K562 (cell line): ENCODE measurements around the gene NUB1. TPM values are rescaled to one million over a fixed set of nuclear protein-coding genes. Genes with fewer than 3 reads are reported as not detected.

Experiments used
- AFF4 ChIP-seq: sonication (generic); formaldehyde crosslinking; IDR thresholded peaks from 2 replicates; pipeline ENCODE4 v1.8.0; 2023; ENCODE audit warnings: mild to moderate bottlenecking, missing genetic modification reagents
- ARHGAP35 ChIP-seq: fragments of 450-650 bp; IDR thresholded peaks from 2 replicates; pipeline ENCODE4 v1.6.1; 2018; ENCODE audit not compliant: partially characterized antibody
- CEBPB ChIP-seq: fragments of 450-650 bp; IDR thresholded peaks from 2 replicates; pipeline ENCODE4 v1.6.1; 2016; ENCODE audit warnings: missing genetic modification characterization, missing compliant biosample characterization
- CHD2 ChIP-seq: IDR thresholded peaks from 2 replicates; pipeline ENCODE4 v1.6.1; 2011; ENCODE audit warnings: low read depth, low read length
- CREB1 ChIP-seq, 2 experiments: sonication (generic) in 1 of 2; formaldehyde crosslinking in 1 of 2; IDR thresholded peaks; 2 replicates each; pipeline versions ENCODE4 v1.6.1 to v1.8.0; 2012 to 2022; ENCODE audit warnings: inconsistent platforms in 1 of 2, mild to moderate bottlenecking in 1 of 2, missing genetic modification reagents in 1 of 2, moderate library complexity in 1 of 2
- CSDE1 ChIP-seq, 2 experiments: fragments of 450-650 bp; IDR thresholded peaks; 2 replicates each; pipeline ENCODE4 v1.6.1; 2016; ENCODE audit warnings: mild to moderate bottlenecking in 1 of 2
- EGR1 ChIP-seq: fragments of 450-650 bp; conservative IDR thresholded peaks from 2 replicates; pipeline ENCODE4 v1.6.1; 2017; ENCODE audit warnings: mild to moderate bottlenecking
- FOSL1 ChIP-seq: fragments of 200-800 bp; sonication (Bioruptor generic); conservative IDR thresholded peaks from 2 replicates; pipeline ENCODE4 v1.6.1; 2016; ENCODE audit warnings: missing genetic modification characterization, missing compliant biosample characterization
- HCFC1 ChIP-seq: IDR thresholded peaks from 2 replicates; pipeline ENCODE4 v1.6.1; 2012; ENCODE audit warnings: low read depth, low read length, improper control_type of control experiment
- HNRNPLL ChIP-seq: fragments of 200-400 bp; formaldehyde crosslinking; IDR thresholded peaks from 2 replicates; pipeline ENCODE4 v1.6.1; 2017; ENCODE audit warnings: low read length, low read depth, mild to moderate bottlenecking; ENCODE audit not compliant: poor library complexity, severe bottlenecking
- IRF1 ChIP-seq: sonication (generic); formaldehyde crosslinking; IDR thresholded peaks from 2 replicates; pipeline ENCODE4 v1.8.0; 2022; ENCODE audit warnings: missing genetic modification reagents, mild to moderate bottlenecking, borderline replicate concordance
- MEIS2 ChIP-seq: fragments of 450-650 bp; IDR thresholded peaks from 2 replicates; pipeline ENCODE4 v1.6.1; 2014; ENCODE audit warnings: mild to moderate bottlenecking; ENCODE audit not compliant: partially characterized antibody
- NCOR1 ChIP-seq: fragments of 450-650 bp; IDR thresholded peaks from 2 replicates; pipeline ENCODE4 v1.6.1; 2016; ENCODE audit warnings: mild to moderate bottlenecking, moderate library complexity
- SMAD4 ChIP-seq: fragments of 250-450 bp; sonication (Bioruptor Pico); conservative IDR thresholded peaks from 2 replicates; pipeline ENCODE4 v1.8.0; 2021; ENCODE audit warnings: inconsistent platforms, mild to moderate bottlenecking, moderate library complexity
- TARDBP ChIP-seq: fragments of 450-650 bp; IDR thresholded peaks from 2 replicates; pipeline ENCODE4 v1.6.1; 2016
- THRA ChIP-seq: fragments of 450-650 bp; IDR thresholded peaks from 2 replicates; pipeline ENCODE4 v1.6.1; 2017; ENCODE audit warnings: mild to moderate bottlenecking, moderate library complexity
- ZBTB2 ChIP-seq: fragments of 450-650 bp; IDR thresholded peaks from 2 replicates; pipeline ENCODE4 v1.6.1; 2016; ENCODE audit warnings: antibody characterized with exemption
- ZNF398 ChIP-seq: fragments of 250-450 bp; sonication (Bioruptor Pico); IDR thresholded peaks from 2 replicates; pipeline ENCODE4 v1.8.0; 2021; ENCODE audit warnings: moderate library complexity, mild to moderate bottlenecking, inconsistent platforms
- ZNF780A ChIP-seq: fragments of 250-450 bp; sonication (Bioruptor Pico); IDR thresholded peaks from 2 replicates; pipeline ENCODE4 v1.5.0; 2021; ENCODE audit warnings: mild to moderate bottlenecking
- polyA plus RNA-seq, 8 experiments: library from polyadenylated mRNA; depleted of rRNA in 4 of 8; stranded (reverse) in 5 of 8; unstranded in 3 of 8; fragments of >200 nt; fragmentation: Nextera tagmentation in 2 of 8; fragmentation: Illumina TruSeq in 1 of 8; extraction: Ambion mirVana in 2 of 8; extraction: Trizol in 1 of 8; gene quantifications; 2 replicates each; pipeline versions ENCODE4 v1.2.1 to v1.2.3, GENCODE V29; 2011 to 2014; ENCODE audit warnings: inconsistent platforms in 1 of 8, missing spikeins in 1 of 8
- total RNA-seq, 7 experiments: library from RNA; depleted of rRNA in 6 of 7; stranded (reverse); fragments of >200 nt in 6 of 7; fragmentation: Illumina TruSeq in 2 of 7; extraction: Trizol in 2 of 7; gene quantifications; 2 replicates each; pipeline versions ENCODE4 v1.2.1 to v1.2.3, GENCODE V29; 2011 to 2021; ENCODE audit warnings: low replicate concordance in 1 of 7

NUB1 gene
- total and polyA plus RNA-seq, 9 of the 15 experiments (the other 6 are each of a cell fraction or from before 2014, with no cell fraction given) = 43.2 to 159 (median 85.2) TPM

- no peak for TF ChIP-seq AFF4 (CRISPR knock-in tag)
- TF ChIP-seq NCOR1 = no peak
- no peak for TF ChIP-seq SMAD4 (CRISPR knock-in tag)
- TF ChIP-seq CSDE1 (IDR thresholded peaks at IDR 0.05) = no peak
- TF ChIP-seq MEIS2 = no peak
- TF ChIP-seq EGR1 = peak; percentile 83
- no peak for TF ChIP-seq FOSL1 (tag)
- TF ChIP-seq ZBTB2 = no peak
- no peak for TF ChIP-seq HCFC1
- TF ChIP-seq IRF1 = no peak
- TF ChIP-seq CREB1 (IDR thresholded peaks at IDR 0.05) = peak; percentile 24; the same call in 1 of the 2 replicates
- no peak for TF ChIP-seq CREB1 (CRISPR knock-in tag; IDR thresholded peaks at IDR 0.05)
- TF ChIP-seq TARDBP = no peak
- no peak for TF ChIP-seq ARHGAP35
- no peak for TF ChIP-seq HNRNPLL
- no peak for TF ChIP-seq ZNF398 (CRISPR knock-in tag)
- no peak for TF ChIP-seq ZNF780A (CRISPR knock-in tag)
- peak; percentile 49 for TF ChIP-seq CEBPB (tag)
- TF ChIP-seq CHD2 = no peak
- no peak for TF ChIP-seq THRA
Observed at GRCh38 chr7:151390598-151391357, 49.2 kb downstream of the NUB1 start (continued).
